NCI-H146 (cell line): ENCODE measurements around the gene GBP7.
"Not testable (repeated sequence)": the region's sequence is repeated elsewhere in the genome, so short reads cannot be mapped to it uniquely, and the experiment has no call there.

Source experiments
- DNase-seq: peaks from one replicate; lab custom pipeline; 2025; lab: John Stamatoyannopoulos, UW

The GBP7 gene, protein sequence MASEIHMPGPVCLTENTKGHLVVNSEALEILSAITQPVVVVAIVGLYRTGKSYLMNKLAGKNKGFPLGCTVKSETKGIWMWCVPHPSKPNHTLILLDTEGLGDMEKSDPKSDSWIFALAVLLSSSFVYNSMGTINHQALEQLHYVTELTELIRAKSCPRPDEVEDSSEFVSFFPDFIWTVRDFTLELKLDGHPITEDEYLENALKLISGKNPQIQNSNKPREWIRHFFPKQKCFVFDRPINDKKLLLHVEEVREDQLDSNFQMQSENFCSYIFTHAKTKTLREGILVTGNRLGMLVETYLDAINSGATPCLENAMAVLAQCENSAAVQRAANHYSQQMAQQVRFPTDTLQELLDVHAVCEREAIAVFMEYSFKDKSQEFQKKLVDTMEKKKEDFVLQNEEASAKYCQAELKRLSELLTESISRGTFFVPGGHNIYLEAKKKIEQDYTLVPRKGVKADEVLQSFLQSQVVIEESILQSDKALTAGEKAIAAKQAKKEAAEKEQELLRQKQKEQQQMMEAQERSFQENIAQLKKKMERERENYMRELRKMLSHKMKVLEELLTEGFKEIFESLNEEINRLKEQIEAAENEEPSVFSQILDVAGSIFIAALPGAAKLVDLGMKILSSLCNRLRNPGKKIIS

GRCh38 chr1:89175601-89176256 lies at the start of gene GBP7:
TSS of gene GBP7 (minus strand) at chr1:89176003. CDS start at chr1:89171935, 4,068 bp downstream.
- no peak for DNase-seq

DNA sequence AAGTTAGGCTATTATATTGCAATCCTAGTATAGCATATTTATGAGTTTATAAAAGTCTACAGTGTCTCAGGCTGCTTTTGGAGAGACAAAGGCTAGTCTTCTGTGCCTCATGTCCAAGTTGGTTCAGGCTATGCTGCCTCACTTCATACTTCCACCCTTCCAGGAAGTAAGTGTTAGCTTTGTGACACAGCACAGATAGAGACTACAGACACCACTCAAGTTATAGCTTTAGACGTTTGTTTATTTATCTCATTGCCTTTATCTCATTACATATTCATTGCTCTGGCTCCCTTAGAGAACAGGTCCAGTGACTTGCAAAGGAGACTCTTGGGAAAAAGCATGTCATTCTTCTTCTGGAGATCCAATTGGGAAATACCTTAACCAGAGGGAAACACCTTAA lies 45.5 kb upstream of the GBP7 start:
- no peak for DNase-seq

DNA sequence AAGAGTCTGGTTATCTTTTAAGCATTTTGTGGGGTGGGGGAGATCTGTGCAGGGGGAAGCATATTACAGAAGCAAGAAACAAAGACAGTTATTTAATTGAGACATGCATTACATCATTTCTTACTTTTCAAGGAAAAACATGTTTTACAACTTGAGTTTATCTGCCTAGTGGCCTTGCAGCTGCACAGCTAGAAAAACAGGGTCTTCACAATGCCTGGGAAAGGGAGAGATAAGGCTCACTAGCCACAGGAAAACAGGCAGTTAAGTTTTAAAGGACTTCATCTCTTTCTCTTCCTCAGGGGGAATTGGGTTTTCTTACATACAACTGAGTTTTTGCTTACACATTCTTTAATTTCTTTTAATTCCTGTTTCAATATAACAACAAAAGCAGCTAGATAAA lies 44.0 kb upstream of the GBP7 start:
- DNase-seq = not testable (repeated sequence)

- not testable (repeated sequence) for DNase-seq
Measured at GRCh38 chr1:89218941-89219340, 43.1 kb upstream of the GBP7 start.

DNA sequence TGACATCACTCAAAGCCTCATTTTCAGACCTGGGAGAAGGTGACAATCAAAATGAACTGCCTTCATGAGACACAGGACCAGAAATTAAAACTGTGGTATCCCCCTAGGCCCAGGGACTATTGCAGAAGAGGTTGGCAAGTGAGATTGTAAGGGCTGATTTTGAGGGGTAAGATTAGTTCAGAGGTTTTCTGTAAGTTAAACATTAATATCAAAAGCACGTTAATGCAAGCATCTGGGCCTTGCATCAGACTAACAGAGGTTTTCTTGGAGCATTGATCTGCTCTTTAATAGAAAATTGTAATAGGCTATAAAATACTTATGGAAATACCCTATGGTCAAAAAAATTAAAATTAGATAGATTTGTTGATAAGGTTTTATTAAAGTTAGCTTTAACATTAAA lies 37.5 kb upstream of the GBP7 start:
- no peak for DNase-seq

- no peak for DNase-seq
Measured at GRCh38 chr1:89211035-89211634, 35.3 kb upstream of the GBP7 start.

- DNase-seq = no peak
Measured at GRCh38 chr1:89206373-89206772, 30.6 kb upstream of the GBP7 start.

GRCh38 chr1:89203166-89203565 lies 27.4 kb upstream of the GBP7 start:
- DNase-seq = no peak

- DNase-seq = no peak
Measured at GRCh38 chr1:89201106-89201794, 25.4 kb upstream of the GBP7 start.

- no peak for DNase-seq
Measured at GRCh38 chr1:89200663-89201062, 24.9 kb upstream of the GBP7 start.

DNA sequence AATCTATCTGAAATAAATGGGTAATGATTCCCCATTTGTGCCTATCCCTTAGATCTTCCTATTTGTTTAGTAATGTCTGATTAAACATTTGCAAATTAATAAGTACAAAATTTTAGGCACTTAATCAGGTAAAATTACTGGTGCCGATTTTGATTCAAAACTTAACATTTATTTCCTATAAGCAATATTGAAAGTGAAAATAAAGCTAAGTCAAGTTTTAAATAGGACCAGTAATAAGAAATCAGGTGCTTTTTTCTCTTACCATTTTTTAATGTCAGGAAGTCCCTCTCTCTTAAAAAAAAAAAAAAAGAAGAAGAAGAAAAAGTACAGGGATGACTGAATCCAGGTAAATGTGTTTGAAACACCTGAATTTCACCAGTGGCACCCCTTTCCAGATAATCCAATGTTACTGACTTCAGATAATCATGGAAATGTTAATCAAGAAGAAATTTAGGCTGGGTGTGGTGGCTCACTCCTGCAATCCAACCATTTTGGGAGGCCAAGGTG lies 23.8 kb upstream of the GBP7 start:
- DNase-seq = no peak

DNA sequence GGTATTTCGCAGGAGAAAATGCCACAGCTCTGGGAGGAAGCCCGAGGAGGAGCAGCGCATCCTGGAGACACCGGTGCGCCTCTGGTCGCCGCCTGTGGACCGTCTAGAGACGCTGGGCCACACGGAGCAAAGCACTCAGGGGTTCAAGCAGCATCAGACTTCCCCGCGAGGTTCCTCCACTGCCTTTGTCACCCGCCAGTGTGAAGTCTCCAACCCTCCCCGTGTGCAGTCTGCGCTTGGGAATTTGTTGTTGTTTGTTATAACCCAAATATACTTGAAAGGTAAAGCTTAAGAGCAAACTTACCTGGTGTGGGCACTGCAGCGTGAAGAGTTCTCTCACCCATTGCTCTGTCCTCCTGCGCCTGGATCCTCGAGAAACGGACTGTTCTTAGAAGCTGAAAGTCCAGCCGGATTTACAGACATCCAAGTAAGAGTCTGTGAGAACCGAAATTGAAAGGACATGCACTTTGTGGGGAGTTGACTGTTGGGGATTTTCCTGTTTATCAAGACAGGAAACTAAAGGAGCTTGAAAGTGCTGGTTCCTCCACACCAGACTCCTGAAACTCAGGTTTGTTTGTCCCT lies 22.8 kb upstream of the GBP7 start, which contains the start of gene GBP4:
Gene GBP4, minus strand, starts transcription at position 452 of the 582 bp plus-strand sequence. Its CDS starts 108 bp downstream, at position 344.
- DNase-seq = no peak

GRCh38 chr1:89198081-89198480 lies 22.3 kb upstream of the GBP7 start:
- DNase-seq = no peak

DNA sequence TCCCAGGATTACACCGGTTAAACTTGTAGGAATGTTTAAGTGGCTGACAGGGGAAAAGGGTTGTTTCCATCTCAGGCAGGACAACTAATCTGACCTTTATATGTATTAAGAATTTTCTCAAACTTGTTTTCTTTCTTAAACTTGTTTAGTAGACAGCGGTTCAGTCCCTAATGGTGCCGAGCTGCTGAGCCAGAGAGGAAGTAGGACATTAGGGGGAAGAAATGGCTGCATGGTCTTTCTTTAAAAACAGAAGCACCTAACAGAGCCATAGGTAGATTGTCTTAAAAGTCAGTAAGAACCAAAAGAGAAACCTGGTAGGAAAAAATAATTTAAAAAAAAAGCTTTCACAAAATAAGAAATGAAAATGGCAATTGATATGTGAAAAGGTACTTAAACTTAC lies 19.7 kb upstream of the GBP7 start:
- no peak for DNase-seq

- no peak for DNase-seq
Measured at GRCh38 chr1:89191314-89191713, 15.5 kb upstream of the GBP7 start.

DNA sequence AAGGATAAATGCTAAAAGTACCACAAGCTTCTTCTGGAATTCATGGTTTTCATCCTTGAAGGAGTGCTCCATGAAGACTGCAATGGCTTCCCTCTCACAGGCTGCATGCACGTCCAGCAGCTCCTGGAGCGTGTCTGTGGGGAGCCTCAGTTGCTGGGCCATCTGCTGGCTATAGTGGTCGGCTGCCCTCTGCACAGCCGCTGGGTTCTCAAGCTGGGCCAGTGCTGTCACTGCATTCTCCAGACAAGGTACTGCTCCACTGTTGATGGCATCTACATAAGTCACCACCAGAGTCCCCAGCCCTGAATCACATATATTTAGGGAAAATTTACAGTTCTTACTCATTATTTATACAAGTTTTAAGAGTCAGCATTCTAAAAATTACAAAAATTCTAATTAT lies 14.2 kb upstream of the GBP7 start:
- no peak for DNase-seq

- no peak for DNase-seq
Measured at GRCh38 chr1:89179343-89179742, 3.5 kb upstream of the GBP7 start.

DNA sequence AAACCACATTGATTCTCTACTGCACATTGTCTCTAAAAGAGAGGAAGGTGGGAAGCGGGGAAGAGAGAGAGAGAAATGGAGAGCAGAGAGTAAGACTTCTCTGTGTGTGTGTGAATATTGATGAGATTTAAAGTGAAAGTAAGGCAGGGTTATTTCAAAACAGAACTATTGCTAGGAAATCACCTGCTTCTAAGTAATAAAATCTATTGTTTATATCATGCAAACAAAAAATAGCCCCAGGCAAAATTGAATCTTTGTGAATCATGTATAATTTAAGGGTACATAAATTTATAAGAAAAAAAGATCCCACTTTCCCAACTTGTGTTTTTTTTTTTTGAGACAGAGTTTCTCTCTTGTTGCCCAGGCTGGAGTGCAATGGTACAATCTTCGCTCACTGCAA lies 1.2 kb upstream of the GBP7 start:
- DNase-seq = no peak

GRCh38 chr1:89174491-89174890 lies 1.3 kb downstream of the GBP7 start:
- DNase-seq = no peak

- no peak for DNase-seq
Measured at GRCh38 chr1:89172468-89173143, 3.2 kb downstream of the GBP7 start.

DNA sequence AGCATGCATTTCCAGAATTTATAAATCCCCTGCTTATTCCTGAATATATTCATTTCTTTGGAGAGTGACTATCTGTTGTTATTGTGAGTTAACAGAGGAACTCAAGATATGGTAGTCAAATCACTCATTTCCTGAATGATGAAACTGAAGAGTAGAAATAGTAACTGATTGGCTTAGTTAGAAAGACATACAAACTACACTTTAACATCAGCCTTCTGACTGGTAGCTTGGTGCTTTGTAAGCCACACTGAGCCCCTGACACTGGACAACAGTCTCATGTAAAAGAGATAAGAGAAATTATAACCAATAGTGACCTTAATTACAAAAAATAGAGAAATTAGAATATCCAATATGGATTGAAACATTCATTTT lies 4.8 kb downstream of the GBP7 start:
- no peak for DNase-seq
